NT2/D1 (cell line): ENCODE results near the gene UBR4.

Experiments
- YY1 ChIP-seq: IDR thresholded peaks from 2 replicates; pipeline ENCODE4 v1.6.1; 2011; ENCODE audit not compliant: insufficient read length, insufficient read depth
- ZNF274 ChIP-seq: IDR thresholded peaks from 2 replicates; pipeline ENCODE4 v1.6.1; 2011; ENCODE audit warnings: mild to moderate bottlenecking, low read depth, low read length

DNA sequence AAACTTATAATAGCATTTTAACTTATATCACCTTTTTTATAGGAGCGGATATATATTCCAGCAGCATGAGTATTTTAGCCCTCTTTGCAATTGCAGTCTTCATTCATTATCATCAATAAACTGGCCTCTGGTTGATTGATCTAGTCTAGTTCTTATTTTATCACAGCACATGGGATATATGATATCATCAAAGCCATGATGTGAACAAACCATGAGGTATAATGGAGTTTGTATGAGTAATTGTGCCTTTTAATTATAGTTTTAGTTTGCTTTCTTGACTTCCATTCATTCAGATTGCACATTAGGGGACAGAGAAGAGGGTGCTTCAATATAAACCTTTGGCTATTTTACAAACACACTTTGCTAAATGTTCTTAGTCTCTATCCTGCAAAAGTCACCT lies 3.5 kb upstream of the UBR4 start:
- TF ChIP-seq ZNF274 (no peak), YY1 (no peak)
